NCI-H1417 (cell line): ENCODE results near the gene CD247.

Experiments used
- DNase-seq, 3 experiments: peaks; one replicate each; lab custom pipeline; 2025; lab: John Stamatoyannopoulos, UW

Gene CD247

DNA sequence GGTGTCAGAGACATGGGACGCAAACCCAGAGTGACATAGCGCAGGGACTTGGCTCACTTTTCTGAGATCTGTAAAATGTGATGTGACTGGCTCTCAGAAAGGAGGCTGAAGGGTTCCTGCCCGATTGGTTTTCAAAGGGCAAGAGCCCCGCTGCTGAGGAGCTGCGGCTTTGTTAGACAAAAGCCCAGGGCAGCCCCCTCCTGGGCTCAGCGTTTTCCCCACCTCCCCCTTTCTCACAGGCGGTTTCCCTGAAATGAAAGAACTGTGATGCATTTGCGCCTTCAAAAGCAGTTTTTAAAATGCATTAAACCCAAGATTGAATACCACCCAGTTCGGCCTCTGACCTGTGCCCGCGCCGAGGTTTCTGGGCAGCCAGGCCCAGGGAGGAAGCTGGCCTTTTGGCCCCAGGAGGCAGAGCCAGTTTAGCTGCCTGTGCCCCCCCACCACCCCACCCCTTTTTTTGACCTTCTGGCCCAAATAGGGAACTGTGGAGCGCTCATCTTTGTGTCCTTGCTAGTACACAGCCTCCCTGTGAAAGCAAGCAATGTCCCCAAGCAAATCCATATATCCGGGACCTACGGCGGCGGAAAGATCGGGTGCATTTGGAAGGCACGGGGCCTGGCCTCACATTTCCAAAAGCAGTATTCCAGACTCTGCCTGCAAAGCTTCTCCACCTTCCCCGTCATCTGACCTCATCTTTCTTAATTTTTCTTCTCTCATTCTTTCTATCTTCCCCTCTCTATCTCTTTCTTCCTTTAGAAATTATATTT, 28.6 kb downstream of the CD247 start:
- peak in 1 of 3 experiments; percentile 31 for DNase-seq

DNA sequence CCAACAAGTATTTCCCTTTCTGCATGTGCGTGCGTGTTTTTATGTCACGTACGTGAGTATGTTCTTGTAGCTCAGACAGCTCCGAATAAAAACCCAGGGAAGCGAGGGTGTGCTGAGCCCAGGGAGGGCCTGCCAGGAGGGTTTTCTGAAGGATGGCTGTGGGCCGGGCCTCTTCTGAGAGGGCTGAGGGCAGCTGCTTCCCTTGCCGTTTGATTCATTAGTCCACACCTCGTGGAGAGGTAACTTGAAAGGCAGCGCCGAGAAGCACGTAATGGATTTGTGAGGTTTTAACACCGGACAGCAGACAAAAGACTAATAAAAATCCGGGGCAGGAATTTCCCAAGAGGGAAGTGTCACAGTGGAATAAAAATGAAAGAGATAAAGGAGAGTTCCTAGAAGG, 29.5 kb downstream of the CD247 start:
- DNase-seq = peak in 2 of 3 experiments; percentile 49 to 84

DNA sequence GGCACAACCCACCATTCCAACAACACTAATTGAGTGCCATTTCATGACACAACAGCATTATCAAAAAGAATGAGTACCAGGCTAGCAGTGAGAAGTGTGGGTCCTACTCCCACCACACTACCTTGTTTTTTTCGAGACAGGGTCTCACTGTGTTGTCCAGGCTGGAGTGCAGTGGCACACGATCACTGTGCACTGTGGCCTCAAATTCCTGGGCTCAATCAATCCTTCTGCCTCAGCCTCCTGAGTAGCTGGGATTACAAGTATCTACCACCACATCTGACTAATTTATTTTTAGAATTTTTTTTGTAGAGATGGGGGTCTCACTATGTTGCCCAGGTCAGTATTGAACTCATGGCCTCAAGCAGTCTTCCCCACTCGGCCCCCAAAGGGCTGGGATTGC, 30.7 kb downstream of the CD247 start:
- DNase-seq = no peak

DNA sequence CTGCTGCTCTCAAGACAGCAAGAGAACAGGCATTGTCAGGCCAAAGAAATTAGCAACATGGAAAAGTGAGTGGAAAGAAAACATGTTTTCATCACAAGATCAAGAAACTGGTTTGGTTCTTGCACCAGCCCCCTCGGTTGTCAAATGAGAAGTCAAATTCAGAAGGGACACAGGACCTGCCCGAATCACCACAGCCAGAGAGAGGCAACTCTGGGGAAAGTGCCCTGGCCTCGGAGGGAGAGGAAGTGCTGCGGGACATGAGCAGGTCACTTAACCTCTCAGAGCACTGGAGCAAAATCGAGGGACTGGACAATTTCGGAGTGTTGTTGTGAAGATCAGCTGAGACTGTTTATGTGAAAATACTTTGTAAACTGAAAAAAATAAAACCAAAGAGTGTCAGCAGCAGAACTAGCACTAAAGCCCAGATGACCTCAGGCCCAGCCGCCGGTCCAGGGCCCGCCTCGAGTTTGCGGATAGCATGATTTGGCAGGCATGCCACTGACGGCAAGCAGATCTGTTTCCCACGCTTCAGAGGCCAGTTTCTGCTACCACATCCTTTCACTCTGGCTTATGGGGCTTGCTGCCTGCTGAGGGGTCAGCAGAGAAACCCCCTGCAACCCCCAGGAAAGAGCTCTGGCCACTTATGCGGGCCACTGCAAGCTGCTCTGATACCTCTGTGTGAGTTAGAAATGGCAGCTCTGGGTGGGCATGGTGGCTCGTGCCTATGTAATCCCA, 32.1 kb downstream of the CD247 start:
- DNase-seq = no peak

DNA sequence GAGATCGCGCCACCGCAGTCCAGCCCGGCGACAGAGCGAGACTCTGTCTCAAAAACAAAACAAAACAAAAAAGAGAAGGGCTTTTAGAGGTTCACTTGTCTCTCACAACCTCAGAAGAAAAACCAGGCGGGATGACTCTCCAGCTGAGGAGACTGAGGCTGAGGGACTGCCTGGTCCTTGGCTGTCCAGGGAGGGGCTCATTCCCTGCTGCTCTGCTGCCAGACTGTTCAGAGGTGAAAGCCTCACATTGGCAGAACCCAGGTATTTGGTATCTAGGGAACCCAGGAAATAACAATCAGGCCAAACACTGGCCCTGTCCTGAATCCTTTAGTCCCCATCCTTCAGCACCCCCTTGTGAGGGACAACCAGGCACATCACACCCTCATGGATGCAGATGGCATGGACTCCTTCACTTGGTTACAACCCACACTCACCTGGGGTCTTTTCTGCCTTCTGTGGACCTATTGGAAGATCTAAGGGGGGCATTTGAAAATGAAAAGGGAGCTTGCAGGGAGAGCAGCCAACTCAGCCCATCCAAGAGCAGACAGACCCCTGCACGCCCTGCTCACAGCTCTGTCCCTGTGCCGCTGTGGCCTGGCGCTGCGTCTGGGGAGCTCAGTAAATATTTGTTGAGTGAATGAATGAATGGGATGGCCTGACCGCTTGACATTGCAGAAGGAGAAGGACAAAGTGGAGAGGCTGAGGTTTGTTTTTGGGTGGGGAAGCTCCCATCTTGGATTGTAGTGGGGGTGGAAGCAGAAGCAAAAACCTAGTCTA, 33.4 kb downstream of the CD247 start:
- no peak for DNase-seq

DNA sequence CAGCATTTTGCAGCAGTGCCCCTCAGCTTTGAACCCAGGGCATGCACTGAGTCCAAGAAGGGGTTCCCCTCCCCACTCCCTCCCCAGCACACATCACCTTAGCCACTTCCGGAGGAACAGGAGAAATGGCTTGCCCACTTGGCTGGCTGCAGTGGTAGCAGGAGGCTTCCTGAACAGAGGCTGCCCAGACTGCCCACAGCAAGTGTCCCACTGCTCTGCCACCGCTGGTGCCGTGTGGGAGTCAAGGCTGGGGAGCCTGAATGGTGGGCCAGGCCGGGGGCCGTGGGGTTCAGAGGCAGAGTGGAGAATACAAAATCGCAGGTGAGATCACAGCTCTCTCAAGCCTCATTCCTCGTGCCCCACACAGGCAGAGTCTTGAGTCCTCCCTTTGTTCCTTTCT, 34.5 kb downstream of the CD247 start:
- DNase-seq = no peak

DNA sequence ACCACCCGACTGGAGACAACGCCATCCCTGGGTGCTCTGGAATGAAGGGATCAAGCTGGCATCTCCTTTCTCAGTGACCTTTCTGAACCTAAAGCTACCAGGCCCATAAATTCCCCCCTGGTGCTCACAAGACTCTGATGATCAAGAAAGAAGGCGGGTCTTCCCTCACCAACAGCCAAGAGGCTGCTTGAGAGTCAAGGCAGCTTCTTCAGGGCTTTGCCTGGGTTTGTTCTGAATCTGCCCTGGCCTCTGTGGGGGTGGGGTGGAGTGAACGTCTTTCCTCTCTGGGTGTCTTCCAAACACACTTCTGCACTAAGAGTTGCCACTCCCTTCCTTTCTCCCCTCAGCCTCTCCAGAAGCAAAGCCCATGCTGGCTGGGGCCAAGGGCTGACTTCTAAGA, 36.1 kb downstream of the CD247 start:
- DNase-seq = no peak

DNA sequence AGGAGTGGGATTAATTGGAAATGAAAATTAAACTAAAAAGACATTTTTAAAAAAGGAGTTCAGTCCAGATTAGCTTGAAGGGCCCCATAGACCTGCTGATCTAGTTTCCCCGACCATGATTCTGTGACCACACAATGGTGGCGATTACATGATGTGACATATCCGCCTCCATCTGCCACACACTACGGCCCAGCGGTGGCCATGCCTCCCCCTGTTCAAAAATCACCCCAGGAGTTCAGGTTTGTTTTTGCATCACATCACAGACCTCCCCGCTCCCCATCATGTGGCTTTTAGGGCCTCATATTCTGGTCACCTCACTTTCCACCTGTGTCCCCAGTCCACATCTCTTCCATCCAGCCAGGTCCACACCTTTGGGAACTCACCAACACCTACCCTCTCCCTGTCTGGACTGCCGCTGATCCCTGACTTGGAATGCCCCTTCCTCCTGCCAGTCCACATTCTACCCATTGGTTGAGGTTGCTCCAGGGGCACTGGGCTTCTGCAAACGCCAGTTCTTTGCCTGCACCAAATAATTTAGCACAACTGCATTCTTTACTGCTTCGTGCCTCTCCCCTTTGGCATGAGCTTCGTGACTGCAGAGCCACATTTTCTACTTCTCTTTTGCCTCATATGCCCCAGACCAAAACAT, 38.9 kb downstream of the CD247 start:
- no peak for DNase-seq

DNA sequence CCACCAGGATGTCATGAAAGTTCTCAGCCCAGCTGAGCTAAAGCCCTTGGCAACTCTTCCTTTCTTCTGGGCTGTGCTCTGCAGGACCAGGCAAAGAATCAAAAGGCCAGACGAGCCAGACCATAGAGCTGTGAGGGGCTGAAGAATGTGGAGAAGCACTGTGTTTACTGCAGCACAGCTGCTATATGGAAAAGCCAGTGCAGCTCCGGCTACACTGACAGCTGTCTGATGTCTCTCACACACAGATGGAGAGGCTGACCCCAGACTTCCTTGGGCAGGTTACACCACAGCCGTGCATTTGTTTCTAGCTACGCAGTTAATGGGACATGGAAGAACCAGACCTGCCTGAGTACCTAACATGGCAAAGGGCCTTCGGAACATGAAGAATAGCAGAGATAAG, 40.3 kb downstream of the CD247 start:
- no peak for DNase-seq

DNA sequence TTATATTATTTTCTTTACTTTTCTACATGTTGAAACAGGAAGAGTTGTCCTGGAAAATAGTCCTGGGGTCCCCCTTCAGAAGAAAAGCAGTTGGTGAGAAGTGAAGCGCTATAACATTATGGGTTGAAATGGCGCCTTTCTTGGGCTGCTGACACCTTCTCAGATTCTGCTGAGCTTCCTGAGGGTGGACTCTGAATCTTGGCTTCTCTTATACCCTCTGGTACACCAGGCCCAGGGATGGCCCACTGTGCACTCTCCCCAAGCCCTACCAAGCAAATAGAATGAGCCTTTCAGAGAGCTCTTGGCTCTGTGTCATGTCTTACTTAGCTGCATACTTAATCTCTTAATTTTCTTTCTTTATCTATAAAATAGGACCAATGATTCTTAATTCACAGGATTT, 42.3 kb downstream of the CD247 start:
- DNase-seq = no peak

DNA sequence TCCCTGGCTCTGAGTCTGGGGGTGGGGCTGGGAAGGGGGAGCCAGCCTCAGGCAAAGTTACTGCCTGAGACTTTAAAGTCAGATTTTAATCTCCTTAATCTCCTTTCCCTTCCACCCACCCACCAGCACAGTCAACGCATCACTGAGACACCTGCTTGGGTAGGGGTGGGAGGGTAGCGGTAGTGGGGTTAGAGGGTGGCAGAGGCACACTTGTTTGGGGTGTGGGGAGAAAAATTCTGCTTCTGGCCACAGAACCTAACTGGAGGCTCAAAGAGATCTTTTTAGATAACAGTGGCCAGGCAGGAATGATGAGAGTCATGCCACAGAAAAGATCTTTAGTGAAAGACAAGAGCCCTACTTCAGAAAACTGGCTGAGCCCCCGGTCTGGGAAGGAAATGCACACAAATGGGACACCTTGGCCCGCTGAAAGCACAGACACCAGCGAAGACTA, 44.1 kb downstream of the CD247 start:
- DNase-seq = no peak

DNA sequence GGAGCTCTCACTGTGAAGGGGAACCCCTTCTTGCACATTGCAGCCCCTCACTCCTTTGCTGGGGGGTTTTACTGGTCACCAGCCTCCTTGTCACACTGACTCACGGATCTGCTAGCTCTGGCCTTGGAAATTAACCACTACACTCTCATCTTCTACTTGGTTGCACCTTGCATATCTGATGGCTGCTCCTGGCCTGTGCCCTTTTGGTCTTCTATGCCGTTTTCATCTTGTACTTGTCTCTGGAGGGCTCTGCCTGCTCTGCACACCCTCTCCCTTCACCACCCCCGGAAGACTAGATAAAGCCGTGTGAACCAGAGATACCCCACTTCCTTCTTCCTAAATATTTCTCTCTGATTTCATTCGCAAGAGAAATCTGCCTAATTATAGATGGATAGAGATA, 44.6 kb downstream of the CD247 start:
- DNase-seq = no peak

DNA sequence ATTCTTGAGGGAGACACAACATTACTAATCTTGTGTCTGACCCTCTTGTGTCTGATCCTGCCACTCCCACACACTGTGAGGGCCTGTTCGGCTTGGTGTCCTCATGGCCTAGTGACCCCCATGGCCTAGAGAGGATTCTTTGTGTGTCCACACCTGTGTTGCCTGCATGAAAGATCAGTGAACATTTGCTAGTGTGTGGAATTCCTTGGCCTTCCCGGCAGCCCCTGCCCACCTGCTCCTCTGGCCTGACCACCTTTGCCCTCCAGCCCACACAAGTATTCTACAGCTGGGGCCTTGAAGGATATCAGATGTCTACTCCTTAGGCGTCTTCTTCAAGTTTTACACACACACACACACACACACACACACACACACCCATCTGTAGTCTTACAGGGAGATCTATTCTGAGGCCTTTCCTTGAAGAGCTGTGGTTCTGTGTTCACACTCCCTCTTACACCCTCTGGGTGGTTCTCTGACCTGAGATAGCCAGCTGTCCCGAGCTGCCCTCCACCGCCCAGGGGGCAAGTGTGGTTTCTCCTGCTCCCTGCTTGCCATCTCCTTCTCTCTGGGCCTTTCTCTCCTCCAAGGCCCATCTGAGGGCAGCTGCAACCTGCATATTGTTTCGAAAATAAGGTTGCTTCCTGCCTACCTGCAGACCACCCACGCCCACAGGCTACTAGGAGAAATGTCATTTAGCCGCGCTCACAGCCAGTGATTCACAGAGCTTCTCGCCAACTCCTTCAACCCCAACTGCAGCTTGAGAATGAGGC, 45.4 kb downstream of the CD247 start:
- DNase-seq = no peak

DNA sequence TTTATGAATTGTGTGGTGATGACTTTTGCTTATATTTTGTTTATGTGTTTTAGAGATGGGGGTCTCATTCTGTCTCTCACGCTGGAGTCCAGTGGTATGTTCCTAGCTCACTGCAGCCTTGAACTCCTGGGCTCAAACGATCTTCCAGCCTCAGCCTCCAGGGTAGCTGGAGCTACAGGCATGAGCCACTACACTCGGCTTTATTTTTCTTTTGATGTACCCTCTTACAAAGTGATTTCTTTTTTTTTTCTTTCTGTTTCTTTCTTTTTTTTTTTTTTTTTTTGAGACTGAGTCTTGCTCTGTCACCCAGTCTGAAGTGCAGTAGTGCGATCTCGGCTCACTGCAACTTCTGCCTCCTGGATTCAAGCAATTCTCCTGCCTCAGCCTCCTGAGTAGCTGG, 46.8 kb downstream of the CD247 start:
- DNase-seq = no peak

DNA sequence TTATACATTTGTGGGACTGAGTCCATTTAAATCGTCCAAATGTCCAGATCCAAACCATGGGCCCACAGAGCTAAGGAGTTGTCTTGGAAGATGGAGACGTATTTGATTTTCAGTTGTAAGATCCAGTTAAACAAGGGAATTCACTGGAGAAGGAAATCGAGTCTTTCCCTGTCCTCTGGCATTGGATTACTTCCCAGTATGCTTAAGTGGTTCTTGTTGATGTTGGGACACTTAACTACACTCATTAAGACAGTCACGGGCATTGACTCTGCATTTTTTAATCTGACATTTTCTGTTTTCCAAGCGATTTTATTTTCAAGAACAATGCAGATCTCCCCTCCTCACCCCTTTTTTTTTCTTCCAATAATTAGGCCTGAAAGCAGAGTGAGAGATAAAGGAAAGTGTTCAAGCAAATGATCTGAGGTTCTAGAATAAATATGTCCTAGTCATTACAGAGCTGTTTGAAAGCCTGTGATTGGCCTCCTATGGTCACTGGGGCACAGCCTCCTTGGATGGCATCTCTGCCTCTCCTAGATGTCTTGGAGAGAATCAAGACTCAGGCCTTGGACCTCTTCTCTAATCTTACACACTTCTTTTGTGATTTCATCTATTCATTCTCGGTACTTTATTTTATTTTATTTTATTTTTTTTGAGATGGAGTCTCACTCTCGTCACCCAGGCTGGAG, 48.9 kb downstream of the CD247 start:
- DNase-seq = no peak

DNA sequence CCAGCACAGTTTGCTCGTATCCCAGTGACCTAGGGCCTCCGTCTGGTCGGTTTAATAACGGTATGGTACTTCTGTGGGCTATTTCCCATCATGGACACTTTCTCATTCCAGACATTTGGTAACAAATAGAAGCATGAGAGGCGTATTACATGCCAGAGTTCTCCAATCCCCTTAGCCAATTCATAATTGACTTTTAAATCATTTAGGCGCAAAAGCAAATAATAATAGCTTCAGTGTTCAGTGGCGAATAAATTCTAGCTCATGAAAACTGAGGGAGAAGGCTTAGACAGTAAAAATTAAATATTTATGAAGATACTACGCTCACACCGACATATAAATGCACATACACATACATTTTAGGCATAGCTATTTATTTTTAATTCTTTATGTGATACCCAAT, 50.6 kb downstream of the CD247 start:
- peak in 1 of 3 experiments; percentile 9 for DNase-seq

DNA sequence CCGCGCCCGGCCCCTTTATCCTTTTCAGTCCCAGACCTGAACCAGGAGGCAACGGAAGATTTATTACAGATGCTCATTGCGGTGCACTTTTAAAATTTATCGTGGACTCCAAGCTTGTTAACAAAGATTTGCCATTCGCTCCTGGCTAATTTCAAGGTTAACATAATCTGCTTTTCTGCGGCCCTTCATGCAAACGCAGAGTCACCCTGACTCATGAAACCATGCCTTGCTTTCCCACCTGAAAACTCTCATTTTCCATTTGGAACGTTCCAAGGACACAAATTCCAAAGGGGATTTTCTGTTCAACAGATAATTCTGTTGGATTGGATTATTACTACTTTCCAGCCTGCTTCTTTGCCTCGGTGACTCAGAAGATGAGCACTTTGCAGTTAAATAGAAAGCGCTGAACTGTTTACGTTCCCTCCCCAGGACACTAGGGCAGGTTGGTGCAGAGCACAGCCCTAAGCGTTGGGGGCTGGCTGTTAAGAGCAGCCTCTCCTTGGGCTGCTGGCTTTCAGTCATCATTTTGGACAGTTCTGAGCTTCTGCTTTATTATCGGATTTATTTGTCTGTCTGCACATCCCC, 51.1 kb downstream of the CD247 start:
- DNase-seq = no peak

DNA sequence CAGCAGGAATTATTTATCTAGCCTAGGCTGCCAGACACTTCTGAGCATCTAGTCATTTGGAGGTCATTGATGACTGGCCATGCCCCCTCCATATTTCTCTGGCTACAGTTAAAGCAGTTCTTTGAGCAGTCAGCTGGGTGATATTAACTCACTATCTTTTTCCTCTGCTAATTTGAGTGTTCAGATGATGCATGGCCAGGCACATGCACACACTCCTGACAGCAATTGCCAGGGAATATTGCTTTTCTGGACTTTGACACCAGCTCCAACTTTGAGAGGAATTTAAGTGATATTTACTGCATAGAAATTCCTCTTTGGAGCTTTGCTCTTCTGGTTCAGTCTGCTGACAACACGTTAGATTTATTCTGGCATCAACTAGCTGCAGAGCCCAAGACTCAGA, 52.6 kb downstream of the CD247 start:
- no peak for DNase-seq

DNA sequence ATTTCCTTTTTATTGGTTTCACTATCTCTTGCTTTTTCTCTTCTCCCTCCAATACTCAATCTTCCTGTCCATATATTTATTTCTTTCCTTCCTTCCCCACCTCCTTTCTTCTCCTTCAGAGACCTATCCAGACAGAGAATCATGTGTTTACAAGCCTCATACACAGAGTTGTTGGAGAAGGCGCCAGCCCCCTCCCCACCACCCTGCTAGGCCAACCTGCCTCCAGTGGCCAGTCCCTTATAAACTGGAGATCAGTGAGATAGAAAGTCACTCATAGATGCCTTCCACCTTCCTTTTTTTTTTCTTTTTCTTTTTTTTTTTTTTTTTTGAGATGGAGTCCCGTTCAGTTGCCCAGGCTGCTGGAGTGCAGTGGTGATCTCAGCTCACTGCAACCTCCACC, 53.3 kb downstream of the CD247 start:
- DNase-seq = no peak

DNA sequence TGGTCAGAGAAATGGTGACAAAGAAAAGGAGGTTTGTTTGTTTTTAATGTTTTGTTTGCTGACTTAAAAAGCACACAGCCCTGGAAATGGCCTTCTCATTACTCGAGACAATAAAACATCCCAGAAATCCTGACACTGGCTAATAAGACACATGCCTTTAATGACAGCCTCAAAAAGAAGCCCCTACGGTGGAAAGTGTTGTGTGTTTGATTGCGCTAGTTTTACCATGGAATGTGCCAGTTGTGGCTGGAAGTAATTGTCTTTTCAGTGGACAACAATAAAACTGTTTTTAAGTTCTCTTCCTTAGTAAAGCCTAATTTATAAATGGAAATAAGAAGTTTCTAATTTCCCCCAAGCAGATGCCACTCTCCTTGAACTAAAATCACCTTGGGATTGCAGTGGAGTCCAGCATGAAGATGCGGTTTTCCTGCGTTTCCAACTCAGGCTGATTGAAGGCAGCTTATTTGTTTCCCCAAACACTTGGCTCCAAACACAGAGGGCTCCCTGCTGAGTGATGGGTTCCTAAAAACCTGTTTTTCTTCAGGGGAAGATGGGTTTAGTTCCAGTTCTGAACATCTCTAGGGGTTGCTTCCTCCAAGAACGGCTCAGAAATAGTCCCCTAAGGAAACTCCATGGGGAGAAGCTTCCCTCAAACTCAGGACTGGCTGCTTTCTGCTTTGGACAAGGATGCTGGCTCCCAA, 54.3 kb downstream of the CD247 start:
- DNase-seq = peak in 1 of 3 experiments; percentile 33
